Ovary (tissue), 9 donors: ENCODE results near the gene CNDP2. TPM values are rescaled to one million over a fixed set of nuclear protein-coding genes. Genes with fewer than 3 reads are reported as not detected.

Experiments
- DNase-seq, 5 donors: peaks; one replicate each; pipeline ENCODE4 v3.0.0-alpha.2; 2019 to 2020
- H3K27ac ChIP-seq, 2 donors: fragments of 200-600 bp; one replicate each; pipeline versions ENCODE4 v1.5.1 to v1.8.0; 2019 to 2022
- H3K27me3 ChIP-seq: fragments of 200-600 bp; one replicate; pipeline ENCODE4 v1.8.0; 2022
- H3K36me3 ChIP-seq: fragments of 200-600 bp; sonication (generic); one replicate; pipeline ENCODE4 v1.5.1; 2019
- H3K4me1 ChIP-seq: one replicate; pipeline ENCODE4 v1.8.1; 2013; ENCODE audit warnings: mild to moderate bottlenecking, moderate library complexity; ENCODE audit not compliant: insufficient read depth
- H3K4me3 ChIP-seq: fragments of 200-600 bp; sonication (generic); one replicate; pipeline ENCODE4 v1.5.1; 2017
- H3K9me3 ChIP-seq, 2 donors: fragments of 200-600 bp in 1 of 2; sonication (generic) in 1 of 2; one replicate each; pipeline versions ENCODE4 v1.5.1 to v1.8.1; 2013 to 2019; ENCODE audit warnings: mild to moderate bottlenecking in 1 of 2, moderate library complexity in 1 of 2
- EP300 ChIP-seq: sonication (generic); formaldehyde crosslinking; IDR thresholded peaks from one replicate; pipeline ENCODE4 v1.6.1; 2017; ENCODE audit warnings: antibody characterized with exemption
- POLR2A ChIP-seq: fragments of 450-650 bp; IDR thresholded peaks from one replicate; pipeline ENCODE4 v1.6.1; 2017; ENCODE audit warnings: antibody characterized with exemption, mild to moderate bottlenecking, moderate library complexity
- WGBS, 3 donors: extraction: QIAGEN DNeasy Blood & Tissue Kit in 1 of 3; methylation state at CpG; one replicate each; pipeline versions ENCODE4 v1.1.5 to v1.1.7; 2013 to 2017; 5-methylcytosine and 5-hydroxymethylcytosine counted together
- intact Hi-C, 4 donors: fragments of 100-400 bp; cut with DNase I; formaldehyde crosslinking; loops; one replicate each; pipeline versions ENCODE4 v1.11.0 to v1.15.1; 2022 to 2023
- polyA plus RNA-seq, 2 donors: library from polyadenylated mRNA; stranded (reverse); fragments of 200-250 nt in 1 of 2; fragments of 350-450 nt in 1 of 2; fragmentation: Illumina TruSeq in 1 of 2; extraction: RNeasy Lipid Tissue Mini Kit (QIAGEN cat#74804) in 1 of 2; gene quantifications; one replicate each; pipeline ENCODE4 v1.2.3, GENCODE V29; 2013 to 2014
- total RNA-seq, 7 donors: library from RNA; depleted of rRNA in 2 of 7; stranded (reverse); fragments of >200 nt in 2 of 7; fragmentation: NEBNext Ultra II Directional in 3 of 7; extraction: Animal tissue kit (Norgen Biotek cat#: 25700) in 3 of 7; gene quantifications; one replicate each; pipeline versions ENCODE4 v1.1.0 to v1.2.4, GENCODE V29; 2016 to 2023
- TF ChIP-seq, protein P1 (sequence below), 3 donors: fragments of 450-650 bp in 2 of 3; fragments of 200-600 bp in 1 of 3; IDR thresholded peaks; one replicate each; pipeline versions ENCODE4 v1.5.1 to v1.8.0; 2016 to 2022; ENCODE audit warnings: antibody characterized with exemption in 3 of 3, mild to moderate bottlenecking in 1 of 3
- donor health status: DM: no; HTN: no; CAD: no; lungs with moderate emphysema.
- donor health status: DM: no; HTN: no; CAD: no.
- donor health status: Bipolar disorder and iron deficiency.
- donor health status: DM: yes; HTN: yes; CAD: no.
- donor health status: DM: no; HTN: no; CAD: no.
- donor health status: DM: yes; HTN: yes; CAD: no.

Gene CNDP2
- total and polyA plus RNA-seq, 9 donors = 28.1 to 119 (median 91.7) TPM

DNA sequence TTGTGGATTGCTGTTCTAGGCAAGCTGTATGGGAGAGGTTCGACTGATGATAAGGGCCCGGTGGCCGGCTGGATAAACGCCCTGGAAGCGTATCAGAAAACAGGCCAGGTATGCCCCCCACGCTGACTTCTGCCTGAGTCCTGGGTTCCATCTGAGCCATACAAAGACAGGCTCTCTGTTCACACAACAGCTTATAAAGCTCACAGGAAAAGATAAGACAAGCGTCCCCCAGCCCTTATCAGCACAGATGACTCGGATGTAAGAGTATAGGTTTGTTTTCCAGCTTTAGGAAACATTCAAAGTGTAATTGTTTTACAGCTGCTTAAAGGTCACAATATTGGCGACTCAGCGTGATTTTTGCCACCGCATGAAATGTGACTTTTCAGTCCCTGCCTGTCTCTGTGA is 12.7 kb downstream of the CNDP2 start:
- TF ChIP-seq EP300 (no peak), POLR2A (no peak)
- TF ChIP-seq, protein P1, sequence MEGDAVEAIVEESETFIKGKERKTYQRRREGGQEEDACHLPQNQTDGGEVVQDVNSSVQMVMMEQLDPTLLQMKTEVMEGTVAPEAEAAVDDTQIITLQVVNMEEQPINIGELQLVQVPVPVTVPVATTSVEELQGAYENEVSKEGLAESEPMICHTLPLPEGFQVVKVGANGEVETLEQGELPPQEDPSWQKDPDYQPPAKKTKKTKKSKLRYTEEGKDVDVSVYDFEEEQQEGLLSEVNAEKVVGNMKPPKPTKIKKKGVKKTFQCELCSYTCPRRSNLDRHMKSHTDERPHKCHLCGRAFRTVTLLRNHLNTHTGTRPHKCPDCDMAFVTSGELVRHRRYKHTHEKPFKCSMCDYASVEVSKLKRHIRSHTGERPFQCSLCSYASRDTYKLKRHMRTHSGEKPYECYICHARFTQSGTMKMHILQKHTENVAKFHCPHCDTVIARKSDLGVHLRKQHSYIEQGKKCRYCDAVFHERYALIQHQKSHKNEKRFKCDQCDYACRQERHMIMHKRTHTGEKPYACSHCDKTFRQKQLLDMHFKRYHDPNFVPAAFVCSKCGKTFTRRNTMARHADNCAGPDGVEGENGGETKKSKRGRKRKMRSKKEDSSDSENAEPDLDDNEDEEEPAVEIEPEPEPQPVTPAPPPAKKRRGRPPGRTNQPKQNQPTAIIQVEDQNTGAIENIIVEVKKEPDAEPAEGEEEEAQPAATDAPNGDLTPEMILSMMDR (IDR thresholded peaks at IDR 0.05) = no peak
- no peaks in the 10 kb centered on the region for H3K36me3 ChIP-seq
- no peak overlapping the region for H3K27ac ChIP-seq
- no peaks in the 10 kb centered on the region for H3K4me1 ChIP-seq
- intact Hi-C loops = no loop called here
- no peaks in the 10 kb centered on the region for H3K27me3 ChIP-seq
- no peak for DNase-seq
- no peaks in the 10 kb centered on the region for H3K9me3 ChIP-seq
- H3K4me3 ChIP-seq = no peak overlapping the region
- WGBS, 3 donors = 63 to 68% (median 64%) methylated on average over 11 of the region's 11 CpGs

DNA sequence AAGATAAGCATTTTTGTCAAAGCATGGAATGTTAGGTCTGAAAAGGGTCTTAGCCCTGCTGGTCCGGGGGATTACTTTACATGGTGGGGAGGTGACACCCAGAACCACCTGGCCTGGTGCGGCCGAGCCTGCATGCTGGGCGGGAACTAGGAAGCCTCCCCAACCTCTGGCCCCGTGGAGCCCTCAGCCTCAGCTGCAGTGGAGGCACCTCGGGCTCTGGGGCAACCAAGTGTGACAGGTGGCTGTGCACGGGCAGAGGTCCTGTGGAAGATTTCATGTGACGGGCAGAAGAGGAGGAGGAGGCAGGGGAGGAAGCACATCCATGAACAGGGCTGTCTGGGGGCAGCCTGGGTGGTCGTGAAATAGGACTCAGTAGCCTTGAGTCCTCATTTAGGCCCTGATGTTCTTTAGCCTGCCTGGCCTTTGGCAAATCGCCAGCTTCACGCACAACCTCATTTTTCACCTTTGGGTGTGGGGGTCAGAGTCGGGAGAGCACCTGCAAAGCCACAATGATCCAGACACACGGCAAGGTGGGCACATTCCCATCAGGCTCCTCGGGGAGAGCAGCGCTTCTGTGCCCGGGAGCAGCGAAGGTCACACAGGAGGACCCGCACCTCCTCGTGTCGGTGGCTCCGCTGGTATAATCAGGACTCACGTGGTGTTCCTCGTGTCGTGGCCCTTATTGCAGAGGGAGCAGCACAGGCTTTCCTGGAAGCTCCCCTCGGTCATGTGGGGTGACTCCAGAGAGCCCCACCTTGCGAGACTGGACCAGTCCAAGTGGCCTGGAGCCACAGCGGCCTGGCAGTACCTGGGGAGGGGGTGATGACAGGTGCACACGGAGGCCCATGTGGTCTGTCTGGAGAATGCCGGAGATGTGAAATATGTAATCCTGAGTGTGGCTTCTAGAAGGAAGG is 13.9 kb downstream of the CNDP2 start:
- intact Hi-C loops = no loop called here
- no peaks in the 10 kb centered on the region for H3K36me3 ChIP-seq

DNA sequence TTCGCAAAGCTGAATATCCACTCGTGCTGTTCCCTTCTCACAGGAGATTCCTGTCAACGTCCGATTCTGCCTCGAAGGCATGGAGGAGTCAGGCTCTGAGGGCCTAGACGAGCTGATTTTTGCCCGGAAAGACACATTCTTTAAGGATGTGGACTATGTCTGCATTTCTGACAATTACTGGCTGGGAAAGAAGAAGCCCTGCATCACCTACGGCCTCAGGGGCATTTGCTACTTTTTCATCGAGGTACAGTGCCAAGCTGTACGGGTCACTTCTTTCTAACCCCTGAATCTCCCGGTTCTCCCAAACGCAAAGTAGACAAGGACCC is 14.6 kb downstream of the CNDP2 start:
- intact Hi-C loops = no loop called here
- H3K27me3 ChIP-seq = no peaks in the 10 kb centered on the region
- DNase-seq = no peak
- no peak overlapping the region for H3K27ac ChIP-seq
- 82 to 85% (median 83%) methylated on average over 12 of the region's 12 CpGs for WGBS, 3 donors
- TF ChIP-seq, protein P1 (IDR thresholded peaks at IDR 0.05) = no peak
- TF ChIP-seq EP300 = no peak
- TF ChIP-seq POLR2A = no peak
- no peaks in the 10 kb centered on the region for H3K4me1 ChIP-seq
- no peaks in the 10 kb centered on the region for H3K36me3 ChIP-seq
- no peak overlapping the region for H3K4me3 ChIP-seq
- no peaks in the 10 kb centered on the region for H3K9me3 ChIP-seq

More for the DNA sequence above, 13.9 kb downstream of the CNDP2 start:
- 83 to 85% (median 84%) methylated on average over 27 to 29 of the region's 29 CpGs for WGBS, 3 donors
- Histone ChIP-seq H3K4me3 (no peak overlapping the region), H3K9me3 (no peaks in the 10 kb centered on the region), H3K27me3 (no peaks in the 10 kb centered on the region), H3K27ac (no peak overlapping the region), H3K4me1 (no peaks in the 10 kb centered on the region)
- no peak for TF ChIP-seq EP300
- TF ChIP-seq POLR2A = no peak
- TF ChIP-seq, protein P1 (IDR thresholded peaks at IDR 0.05) = no peak
- DNase-seq = no peak

DNA sequence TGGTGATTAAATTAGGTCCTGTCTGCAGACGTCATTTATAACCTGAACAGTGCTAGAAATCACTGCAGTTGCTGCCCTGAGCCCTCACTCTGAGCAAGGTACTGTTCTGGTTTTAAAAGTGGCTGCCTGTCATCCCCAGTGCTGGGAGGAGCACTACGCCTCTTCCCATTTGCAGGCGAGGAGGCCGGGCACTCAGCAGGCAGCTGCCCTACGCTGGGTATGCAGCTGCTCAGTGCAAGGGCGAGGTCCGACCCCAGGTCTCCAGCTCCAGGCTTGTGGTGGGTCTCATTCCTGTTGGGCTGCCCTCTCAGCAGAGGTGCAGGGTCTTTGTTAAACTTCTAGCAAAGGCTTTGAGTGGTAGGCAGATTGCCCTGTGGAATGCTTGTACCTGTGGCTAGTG is 15.7 kb downstream of the CNDP2 start:
- intact Hi-C loops = no loop called here
- DNase-seq = no peak
- Histone ChIP-seq H3K36me3 (no peaks in the 10 kb centered on the region), H3K27me3 (no peaks in the 10 kb centered on the region), H3K27ac (no peak overlapping the region), H3K4me1 (no peaks in the 10 kb centered on the region), H3K4me3 (no peak overlapping the region), H3K9me3 (no peaks in the 10 kb centered on the region)
- WGBS, 3 donors = 91 to 92% (median 91%) methylated on average over 7 of the region's 7 CpGs
- no peak for TF ChIP-seq EP300

DNA sequence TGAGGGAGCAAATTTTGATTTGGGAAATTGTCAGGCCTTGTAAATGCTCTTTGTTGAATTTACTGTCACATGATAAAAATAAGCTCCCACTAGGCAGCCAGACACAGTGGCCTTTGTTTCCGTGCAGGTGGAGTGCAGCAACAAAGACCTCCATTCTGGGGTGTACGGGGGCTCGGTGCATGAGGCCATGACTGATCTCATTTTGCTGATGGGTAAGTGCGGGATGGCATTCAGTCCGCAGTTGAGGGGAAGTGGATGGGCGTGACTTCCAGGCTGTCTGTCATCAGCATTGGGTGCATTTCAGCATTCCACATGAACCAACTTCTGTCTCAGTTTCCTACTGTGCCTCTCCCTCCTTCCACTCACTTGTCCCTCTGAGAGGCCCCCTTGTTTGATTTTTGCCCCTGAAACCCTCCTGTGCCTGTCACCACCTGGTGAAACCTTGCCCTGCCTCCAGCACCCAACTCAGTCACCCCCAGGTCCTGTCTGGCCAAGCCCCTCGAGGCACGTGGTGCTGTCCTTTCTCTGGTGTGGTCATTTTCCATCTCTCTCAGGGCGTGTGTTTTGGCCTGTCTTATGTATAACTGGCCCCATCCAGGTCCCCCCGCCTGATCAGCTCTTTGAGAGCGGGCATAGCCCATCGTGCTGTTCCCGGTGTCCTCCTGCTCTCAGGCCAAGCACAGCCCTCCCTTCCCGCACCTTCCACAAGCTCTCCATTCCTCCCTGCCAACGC is 16.3 kb downstream of the CNDP2 start:
- Histone ChIP-seq H3K27ac (no peak overlapping the region), H3K4me1 (no peaks in the 10 kb centered on the region)
- 92 to 94% (median 92%) methylated on average over 15 of the region's 15 CpGs for WGBS, 3 donors

More for the DNA sequence above, 16.3 kb downstream of the CNDP2 start:
- H3K9me3 ChIP-seq = no peaks in the 10 kb centered on the region
- no peaks in the 10 kb centered on the region for H3K36me3 ChIP-seq
- no peak overlapping the region for H3K4me3 ChIP-seq
- intact Hi-C loops = no loop called here
- no peak for DNase-seq
- H3K27me3 ChIP-seq = no peaks in the 10 kb centered on the region
- no peak for TF ChIP-seq EP300
- TF ChIP-seq, protein P1 (IDR thresholded peaks at IDR 0.05) = no peak
- no peak for TF ChIP-seq POLR2A
